Loucy (cell line): ENCODE data around the gene TAF3.

Source experiments
- H2AFZ ChIP-seq: fragments of 200-600 bp; sonication (generic); 2 replicates; pipeline ENCODE4 v1.6.0; 2016; ENCODE audit warnings: antibody characterized with exemption, mild to moderate bottlenecking, low read length, moderate library complexity
- H3F3A ChIP-seq: fragments of 200-600 bp; 2 replicates; pipeline ENCODE4 v1.6.0; 2016; ENCODE audit warnings: antibody characterized with exemption, low read depth, mild to moderate bottlenecking
- H3K27me3 ChIP-seq: fragments of 200-600 bp; sonication (generic); 2 replicates; pipeline ENCODE4 v1.6.1; 2014; ENCODE audit warnings: low read length, mild to moderate bottlenecking; ENCODE audit not compliant: insufficient read depth, poor library complexity, severe bottlenecking
- H3K36me3 ChIP-seq: fragments of 200-600 bp; sonication (generic); 2 replicates; pipeline ENCODE4 v1.6.1; 2016; ENCODE audit warnings: low read length; ENCODE audit not compliant: insufficient read depth
- H3K4me1 ChIP-seq: fragments of 200-600 bp; sonication (generic); 2 replicates; pipeline ENCODE4 v1.5.1; 2014; ENCODE audit warnings: low read length, mild to moderate bottlenecking; ENCODE audit not compliant: insufficient read depth, poor library complexity, severe bottlenecking
- H3K4me2 ChIP-seq: fragments of 200-600 bp; sonication (generic); 2 replicates; pipeline ENCODE4 v1.6.0; 2014; ENCODE audit warnings: antibody characterized with exemption, low read length, low read depth, mild to moderate bottlenecking; ENCODE audit not compliant: poor library complexity, severe bottlenecking
- H3K4me3 ChIP-seq: fragments of 200-600 bp; sonication (generic); 2 replicates; pipeline ENCODE4 v1.5.1; 2014; ENCODE audit warnings: low read length, mild to moderate bottlenecking, mixed read lengths; ENCODE audit not compliant: poor library complexity, severe bottlenecking
- H3K79me2 ChIP-seq: fragments of 200-600 bp; sonication (generic); 2 replicates; pipeline ENCODE4 v1.6.1; 2014; ENCODE audit warnings: low read length; ENCODE audit not compliant: insufficient read depth
- H3K9ac ChIP-seq: fragments of 200-600 bp; sonication (generic); 2 replicates; pipeline ENCODE4 v1.6.0; 2014; ENCODE audit warnings: mild to moderate bottlenecking, low read depth, low read length, moderate library complexity; ENCODE audit not compliant: poor library complexity, severe bottlenecking
- H3K9me2 ChIP-seq: fragments of 200-600 bp; sonication (generic); replicated peaks from 2 replicates; pipeline ENCODE4 v1.6.1; 2016; ENCODE audit warnings: low read depth, low read length, mixed read lengths
- H3K9me3 ChIP-seq: fragments of 200-600 bp; sonication (generic); 2 replicates; pipeline ENCODE4 v1.6.1; 2014; ENCODE audit warnings: mild to moderate bottlenecking, antibody characterized with exemption, low read length, low read depth; ENCODE audit not compliant: insufficient read depth
- H4K20me1 ChIP-seq: fragments of 200-600 bp; sonication (generic); 2 replicates; pipeline ENCODE4 v1.6.0; 2014; ENCODE audit warnings: antibody characterized with exemption, low read length, mild to moderate bottlenecking; ENCODE audit not compliant: insufficient read depth, poor library complexity, severe bottlenecking
- EZH2phosphoT487 ChIP-seq: fragments of 200-600 bp; IDR thresholded peaks from 2 replicates; pipeline ENCODE4 v1.6.1; 2018; ENCODE audit warnings: antibody characterized with exemption, mild to moderate bottlenecking, moderate library complexity, borderline replicate concordance
- TF ChIP-seq, protein P1 (sequence below): fragments of 200-600 bp; sonication (generic); conservative IDR thresholded peaks from 2 replicates; pipeline ENCODE4 v1.5.1; 2014; ENCODE audit warnings: mild to moderate bottlenecking, antibody characterized with exemption, low read length

The TAF3 gene

DNA sequence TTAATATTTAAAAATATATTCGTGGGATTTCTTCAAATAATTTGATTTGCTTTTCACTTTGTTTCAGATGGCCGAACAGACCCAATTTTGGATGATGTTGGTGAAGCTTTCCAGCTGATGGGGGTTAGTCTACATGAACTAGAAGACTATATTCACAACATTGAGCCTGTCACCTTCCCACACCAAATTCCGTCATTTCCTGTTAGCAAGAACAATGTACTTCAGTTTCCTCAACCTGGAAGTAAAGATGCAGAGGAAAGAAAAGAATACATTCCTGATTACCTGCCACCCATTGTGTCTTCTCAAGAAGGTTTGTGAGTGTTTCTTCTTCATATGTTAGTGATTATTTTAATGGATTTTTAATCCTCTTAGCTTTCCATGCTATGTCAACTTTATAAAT is 5.9 kb downstream of the TAF3 start:
- H3K27me3 ChIP-seq, result no peaks in the 10 kb centered on the region
- H3K79me2 ChIP-seq, result peaks cover 63% of the 10 kb centered on the region
- no peak overlapping the region for H3K4me3 ChIP-seq
- H3K9me2 ChIP-seq, result no peaks in the 10 kb centered on the region
- H3K9me3 ChIP-seq, result no peaks in the 10 kb centered on the region
- no peak overlapping the region for H2AFZ ChIP-seq
- TF ChIP-seq, protein P1, sequence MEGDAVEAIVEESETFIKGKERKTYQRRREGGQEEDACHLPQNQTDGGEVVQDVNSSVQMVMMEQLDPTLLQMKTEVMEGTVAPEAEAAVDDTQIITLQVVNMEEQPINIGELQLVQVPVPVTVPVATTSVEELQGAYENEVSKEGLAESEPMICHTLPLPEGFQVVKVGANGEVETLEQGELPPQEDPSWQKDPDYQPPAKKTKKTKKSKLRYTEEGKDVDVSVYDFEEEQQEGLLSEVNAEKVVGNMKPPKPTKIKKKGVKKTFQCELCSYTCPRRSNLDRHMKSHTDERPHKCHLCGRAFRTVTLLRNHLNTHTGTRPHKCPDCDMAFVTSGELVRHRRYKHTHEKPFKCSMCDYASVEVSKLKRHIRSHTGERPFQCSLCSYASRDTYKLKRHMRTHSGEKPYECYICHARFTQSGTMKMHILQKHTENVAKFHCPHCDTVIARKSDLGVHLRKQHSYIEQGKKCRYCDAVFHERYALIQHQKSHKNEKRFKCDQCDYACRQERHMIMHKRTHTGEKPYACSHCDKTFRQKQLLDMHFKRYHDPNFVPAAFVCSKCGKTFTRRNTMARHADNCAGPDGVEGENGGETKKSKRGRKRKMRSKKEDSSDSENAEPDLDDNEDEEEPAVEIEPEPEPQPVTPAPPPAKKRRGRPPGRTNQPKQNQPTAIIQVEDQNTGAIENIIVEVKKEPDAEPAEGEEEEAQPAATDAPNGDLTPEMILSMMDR, result no peak
- no peak for TF ChIP-seq EZH2phosphoT487
- no peak overlapping the region for H3K4me2 ChIP-seq
- H3K36me3 ChIP-seq, result peaks cover 26% of the 10 kb centered on the region; the same call in 1 of the 2 replicates
- no peak overlapping the region for H3K9ac ChIP-seq
- H3F3A ChIP-seq, result no peaks in the 10 kb centered on the region
- peaks cover 8% of the 10 kb centered on the region for H4K20me1 ChIP-seq
- H3K4me1 ChIP-seq, result peaks cover 29% of the 10 kb centered on the region

DNA sequence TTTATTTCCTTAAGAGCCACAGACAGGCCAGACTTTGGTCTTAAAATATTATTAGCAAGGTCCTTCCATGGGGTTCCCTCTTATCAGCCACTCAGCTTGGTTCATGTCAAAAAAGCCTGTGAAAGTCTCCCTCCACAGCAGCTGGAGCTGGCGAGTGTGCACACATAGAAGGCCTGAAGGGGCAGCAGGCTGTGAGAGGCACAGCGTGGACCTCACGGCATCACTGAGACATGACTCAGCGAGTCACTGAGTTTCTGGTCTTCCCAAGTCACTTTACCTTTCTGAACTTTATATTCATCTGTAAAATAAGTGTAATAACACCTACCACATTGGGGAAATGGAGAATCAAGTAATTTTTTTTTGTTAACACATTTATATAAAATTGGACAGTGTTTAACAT is 8.7 kb downstream of the TAF3 start:
- Histone ChIP-seq H2AFZ (no peak overlapping the region), H3K4me3 (no peak overlapping the region), H3K27me3 (no peaks in the 10 kb centered on the region), H3K36me3 (peaks cover 26% of the 10 kb centered on the region; the same call in 1 of the 2 replicates), H3F3A (no peaks in the 10 kb centered on the region), H3K79me2 (peaks cover 48% of the 10 kb centered on the region), H3K9ac (no peak overlapping the region), H3K9me3 (no peaks in the 10 kb centered on the region), H4K20me1 (no peaks in the 10 kb centered on the region), H3K4me2 (no peak overlapping the region), H3K9me2 (no peaks in the 10 kb centered on the region), H3K4me1 (peaks cover 4% of the 10 kb centered on the region)
- TF ChIP-seq EZH2phosphoT487, result no peak
- TF ChIP-seq, protein P1, result peak; percentile 33; the same call in 1 of the 2 replicates

DNA sequence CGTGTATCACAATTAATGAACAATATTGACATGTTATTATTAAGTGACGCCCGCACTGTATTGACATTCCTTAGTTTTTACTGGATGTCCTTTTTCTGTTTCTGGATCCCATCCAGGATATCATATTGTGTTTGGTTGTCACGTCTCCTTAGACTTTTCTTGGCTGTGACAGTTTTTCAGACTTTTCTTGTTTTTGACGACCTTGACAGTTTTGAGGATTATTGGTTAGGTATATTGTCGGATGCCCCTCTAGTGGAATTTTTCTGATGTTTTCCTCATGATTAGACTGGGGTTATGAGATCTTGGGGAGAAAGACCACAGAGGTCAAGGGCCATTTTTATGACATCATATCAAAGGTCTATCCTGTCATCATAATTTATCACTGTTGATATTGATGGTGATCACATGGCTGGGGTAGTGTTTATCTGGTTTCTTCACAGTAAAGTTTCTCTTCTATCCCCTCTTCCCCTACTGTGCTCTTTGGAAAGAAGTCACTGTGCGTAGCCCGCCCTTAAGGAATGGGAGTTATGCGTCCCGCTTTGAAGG is 11.1 kb downstream of the TAF3 start:
- Histone ChIP-seq H4K20me1 (no peaks in the 10 kb centered on the region), H3K4me2 (no peak overlapping the region), H3K79me2 (peaks cover 49% of the 10 kb centered on the region; the same call in 1 of the 2 replicates), H3K9me3 (no peaks in the 10 kb centered on the region), H3K4me3 (no peak overlapping the region), H3F3A (no peaks in the 10 kb centered on the region), H3K9me2 (no peaks in the 10 kb centered on the region), H3K36me3 (peaks cover 24% of the 10 kb centered on the region; the same call in 1 of the 2 replicates), H2AFZ (no peak overlapping the region), H3K27me3 (no peaks in the 10 kb centered on the region), H3K9ac (no peak overlapping the region), H3K4me1 (peaks cover 4% of the 10 kb centered on the region)
- no peak for TF ChIP-seq EZH2phosphoT487
- TF ChIP-seq, protein P1, result no peak
